Lower leg skin (tissue), 4 donors: Measurements from ENCODE around the gene CALHM3. TPM values are rescaled to one million over a fixed set of nuclear protein-coding genes. Genes with fewer than 3 reads are reported as not detected.

Experiments
- DNase-seq, 2 donors: peaks; one replicate each; pipeline ENCODE4 v3.0.0-alpha.2; 2019; ENCODE audit warnings: low spot score in 2 of 2
- H3K4me3 ChIP-seq: fragments of 200-600 bp; sonication (generic); 2 replicates; pipeline ENCODE4 v1.5.1; 2017; ENCODE audit warnings: mild to moderate bottlenecking, low read depth; ENCODE audit not compliant: poor library complexity, severe bottlenecking
- POLR2A ChIP-seq, 2 donors: fragments of 450-650 bp; IDR thresholded peaks; one replicate each; pipeline ENCODE4 v1.6.1; 2016 to 2017; ENCODE audit warnings: antibody characterized with exemption in 2 of 2, mild to moderate bottlenecking in 1 of 2, moderate library complexity in 1 of 2
- WGBS, 2 donors: methylation state at CpG; one replicate each; pipeline ENCODE4 v1.1.5; 2018; 5-methylcytosine and 5-hydroxymethylcytosine counted together
- intact Hi-C: fragments of 100-400 bp; cut with DNase I; formaldehyde crosslinking; loops from one replicate; pipeline ENCODE4 v1.15.0; 2023; ENCODE audit warnings: low total_unique reads
- total RNA-seq, 4 donors: library from RNA; depleted of rRNA; stranded (reverse); fragments of >200 nt; gene quantifications; one replicate each; pipeline ENCODE4 v1.1.0, GENCODE V29; 2016
- TF ChIP-seq, protein P1 (sequence below), 3 donors: fragments of 450-650 bp; IDR thresholded peaks; one replicate each; pipeline ENCODE4 v1.5.1; 2016; ENCODE audit warnings: antibody characterized with exemption in 3 of 3, mild to moderate bottlenecking in 3 of 3, moderate library complexity in 2 of 3

The CALHM3 gene
- total RNA-seq, 4 donors from 2014 or later: not detected

DNA sequence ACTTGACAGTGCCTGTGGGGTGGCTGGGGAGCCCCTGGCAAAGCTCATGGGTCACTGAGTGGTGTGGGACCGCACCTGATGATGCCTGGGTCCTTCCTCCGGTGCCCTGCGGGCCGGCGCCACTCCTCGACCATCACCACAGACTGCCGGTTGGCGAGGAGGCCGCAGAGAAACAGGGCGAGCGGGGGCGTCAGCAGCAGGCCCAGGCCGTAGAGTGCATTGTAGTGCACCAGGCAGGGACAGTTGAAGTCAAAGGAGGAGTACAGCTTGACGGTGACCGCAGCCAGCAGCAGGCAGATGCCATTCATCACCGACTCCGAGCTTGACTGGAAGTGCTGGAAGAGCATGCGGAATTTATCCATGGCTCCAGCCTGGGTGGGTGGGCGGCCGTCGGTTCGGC is 369 bp downstream of the CALHM3 start:
- no peak overlapping the region for H3K4me3 ChIP-seq
- TF ChIP-seq, protein P1, sequence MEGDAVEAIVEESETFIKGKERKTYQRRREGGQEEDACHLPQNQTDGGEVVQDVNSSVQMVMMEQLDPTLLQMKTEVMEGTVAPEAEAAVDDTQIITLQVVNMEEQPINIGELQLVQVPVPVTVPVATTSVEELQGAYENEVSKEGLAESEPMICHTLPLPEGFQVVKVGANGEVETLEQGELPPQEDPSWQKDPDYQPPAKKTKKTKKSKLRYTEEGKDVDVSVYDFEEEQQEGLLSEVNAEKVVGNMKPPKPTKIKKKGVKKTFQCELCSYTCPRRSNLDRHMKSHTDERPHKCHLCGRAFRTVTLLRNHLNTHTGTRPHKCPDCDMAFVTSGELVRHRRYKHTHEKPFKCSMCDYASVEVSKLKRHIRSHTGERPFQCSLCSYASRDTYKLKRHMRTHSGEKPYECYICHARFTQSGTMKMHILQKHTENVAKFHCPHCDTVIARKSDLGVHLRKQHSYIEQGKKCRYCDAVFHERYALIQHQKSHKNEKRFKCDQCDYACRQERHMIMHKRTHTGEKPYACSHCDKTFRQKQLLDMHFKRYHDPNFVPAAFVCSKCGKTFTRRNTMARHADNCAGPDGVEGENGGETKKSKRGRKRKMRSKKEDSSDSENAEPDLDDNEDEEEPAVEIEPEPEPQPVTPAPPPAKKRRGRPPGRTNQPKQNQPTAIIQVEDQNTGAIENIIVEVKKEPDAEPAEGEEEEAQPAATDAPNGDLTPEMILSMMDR (IDR thresholded peaks at IDR 0.05): no peak
- no peak for TF ChIP-seq POLR2A (IDR thresholded peaks at IDR 0.05)
- 82 to 89% methylated on average over 22 of the region's 22 CpGs for WGBS, 2 donors
- no peak for DNase-seq
- intact Hi-C loops: no loop called here

DNA sequence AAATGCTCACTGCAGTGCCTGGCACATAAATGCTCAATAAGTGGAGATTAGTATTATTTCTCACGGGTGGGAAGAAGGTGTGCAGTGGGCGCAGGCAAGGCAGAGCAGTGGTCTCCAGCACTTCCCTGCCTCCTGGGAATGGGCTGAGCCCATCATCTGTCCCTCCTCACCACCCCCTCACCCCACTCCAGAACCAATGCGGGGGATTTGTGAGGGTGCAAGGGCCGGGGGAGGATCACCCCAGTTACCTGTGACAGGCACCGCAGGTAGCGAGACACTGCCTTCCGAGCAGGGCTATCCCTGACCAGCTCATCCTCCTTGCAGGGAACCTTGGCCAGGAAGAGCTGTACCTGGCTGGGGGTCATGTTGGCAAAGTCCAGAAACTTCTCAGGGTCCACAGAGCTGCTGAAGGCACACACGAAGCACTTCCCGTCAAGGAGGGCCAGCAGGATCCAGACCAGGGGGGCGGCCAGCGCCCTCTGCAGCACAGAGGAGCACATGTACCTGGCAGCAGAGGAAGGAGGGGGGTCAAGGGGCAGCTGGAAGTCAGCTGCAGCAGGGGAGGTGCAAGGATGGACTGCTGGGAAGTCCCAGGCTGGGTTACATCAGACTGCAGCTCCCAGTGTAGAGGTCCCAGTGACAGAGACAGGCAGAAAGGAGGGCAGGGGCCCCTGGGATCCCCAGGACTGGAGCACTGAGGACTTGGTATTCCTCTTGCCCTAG is 2.8 kb downstream of the CALHM3 start:
- TF ChIP-seq, protein P1 (IDR thresholded peaks at IDR 0.05): no peak
- TF ChIP-seq POLR2A (IDR thresholded peaks at IDR 0.05): no peak
- intact Hi-C loops: no loop called here

DNA sequence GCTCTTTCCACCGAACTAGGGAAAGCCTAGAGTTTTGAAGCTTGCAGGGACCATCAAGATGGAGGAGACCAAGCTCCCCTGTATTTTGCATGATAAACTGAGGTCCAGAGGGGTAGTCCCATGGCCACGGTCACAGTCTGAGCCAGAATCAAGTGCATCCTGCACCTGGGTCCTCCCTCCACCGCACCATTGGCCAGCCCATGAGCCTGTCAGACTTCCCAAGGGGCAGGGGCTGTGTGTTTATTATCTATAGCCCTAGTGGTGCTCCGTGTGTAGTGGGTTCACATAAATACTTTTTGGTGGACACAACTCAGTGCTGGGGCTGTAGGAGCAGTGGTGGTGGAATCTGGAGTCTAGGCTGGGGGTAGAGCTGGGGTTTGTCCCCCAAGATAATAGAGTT is 3.6 kb downstream of the CALHM3 start:
- intact Hi-C loops: no loop called here
- H3K4me3 ChIP-seq: no peak overlapping the region
- no peak for DNase-seq
- 78 to 90% methylated on average over 3 to 4 of the region's 4 CpGs for WGBS, 2 donors
- no peak for TF ChIP-seq POLR2A (IDR thresholded peaks at IDR 0.05)

More for the DNA sequence above, 2.8 kb downstream of the CALHM3 start:
- WGBS, 2 donors: 79 to 93% methylated on average over 8 to 11 of the region's 11 CpGs
- no peak for DNase-seq
- H3K4me3 ChIP-seq: no peak overlapping the region

DNA sequence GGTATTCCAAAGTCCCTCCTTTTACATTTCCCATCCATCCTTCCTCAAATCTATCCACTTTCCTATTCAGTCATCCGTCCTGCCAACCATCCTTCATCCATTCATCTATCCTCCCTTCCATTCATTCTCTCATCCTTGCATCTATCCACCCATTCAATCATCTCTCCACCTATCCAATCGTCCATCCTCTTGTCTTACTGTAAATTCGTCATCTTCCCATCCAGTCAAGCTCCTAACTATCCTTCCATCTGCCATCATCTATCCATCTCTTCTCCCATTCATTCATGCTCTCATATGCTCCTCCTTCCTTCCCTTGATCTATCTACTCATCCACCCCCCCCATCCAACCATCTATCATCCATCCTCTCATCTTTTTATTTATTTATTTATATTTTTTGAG is 5.0 kb downstream of the CALHM3 start:
- 88 to 95% methylated on average over 3 of the region's 3 CpGs for WGBS, 2 donors
- TF ChIP-seq, protein P1 (IDR thresholded peaks at IDR 0.05): no peak
- no peak for TF ChIP-seq POLR2A (IDR thresholded peaks at IDR 0.05)
- DNase-seq: no peak
- H3K4me3 ChIP-seq: no peak overlapping the region
- intact Hi-C loops: no loop called here

DNA sequence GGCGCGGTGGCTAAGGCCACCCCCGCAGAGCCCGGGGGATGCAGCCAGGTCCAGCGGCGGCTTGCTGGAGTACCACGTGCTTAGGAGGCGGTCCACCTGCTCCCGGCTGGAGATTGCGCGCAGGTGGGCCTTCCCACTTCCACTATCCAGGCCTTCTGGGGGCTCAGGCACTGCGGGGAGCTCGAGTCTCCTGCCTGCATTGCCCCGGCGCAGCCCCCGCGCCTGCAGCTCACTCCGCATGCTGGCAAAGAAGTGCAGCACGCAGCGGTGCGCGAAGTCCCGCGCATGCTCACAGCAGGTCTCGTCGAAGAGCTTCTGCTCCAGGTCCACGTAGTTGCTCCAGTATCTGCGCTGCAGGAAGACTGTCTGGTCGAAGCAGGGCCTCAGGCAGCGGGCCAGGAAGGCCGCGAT is 5.8 kb downstream of the CALHM3 start:
- H3K4me3 ChIP-seq: no peak overlapping the region
- 67 to 70% methylated on average over 16 to 31 of the region's 32 CpGs for WGBS, 2 donors
- intact Hi-C loops: no loop called here
- TF ChIP-seq, protein P1 (IDR thresholded peaks at IDR 0.05): no peak
- no peak for TF ChIP-seq POLR2A (IDR thresholded peaks at IDR 0.05)
- no peak for DNase-seq

DNA sequence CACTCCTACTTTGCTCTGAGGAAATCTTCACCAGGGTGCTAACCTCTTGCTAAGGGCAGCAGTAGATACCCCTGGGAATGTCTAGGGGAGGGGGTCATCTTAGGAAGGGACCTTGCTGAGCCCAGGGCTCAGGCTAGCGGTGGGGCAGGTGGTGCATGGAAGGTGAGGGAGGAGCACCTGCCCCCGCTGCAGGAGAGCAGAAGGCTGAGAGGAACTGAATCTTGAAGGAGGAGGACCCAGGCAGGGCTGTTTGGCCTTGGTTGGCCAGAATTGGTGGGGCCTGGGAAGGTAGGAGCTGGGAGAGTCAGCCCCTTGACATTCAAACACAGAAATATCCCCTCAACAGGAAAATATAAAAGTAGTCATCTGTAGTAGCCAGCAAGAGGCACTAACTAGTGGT is 7.0 kb downstream of the CALHM3 start:
- no peak for DNase-seq
- H3K4me3 ChIP-seq: no peak overlapping the region
- intact Hi-C loops: no loop called here
- WGBS, 2 donors: 91 to 94% methylated on average over 2 of the region's 2 CpGs
- no peak for TF ChIP-seq POLR2A (IDR thresholded peaks at IDR 0.05)
- TF ChIP-seq, protein P1 (IDR thresholded peaks at IDR 0.05): no peak
